UCSD-AML1 (cell line): ENCODE data around the gene LRRC19.

Experiments used
- DNase-seq: peaks from one replicate; lab custom pipeline; 2025; ENCODE audit not compliant: unreplicated experiment; lab: John Stamatoyannopoulos, UW

The LRRC19 gene

GRCh38 chr9:27005491-27005890 is at the start of gene LRRC19:
Gene LRRC19, minus strand, starts transcription at chr9:27005672. Its CDS starts 5,978 bp downstream, at chr9:26999694.
- no peak for DNase-seq

- DNase-seq: no peak
These were observed 49.4 kb upstream of the LRRC19 start for GRCh38 chr9:27054841-27055240.

GRCh38 chr9:27054125-27054524 is 48.7 kb upstream of the LRRC19 start:
- no peak for DNase-seq

- DNase-seq: no peak
These were observed 48.0 kb upstream of the LRRC19 start for GRCh38 chr9:27053369-27054022.

- no peak for DNase-seq
These were observed 41.7 kb upstream of the LRRC19 start for GRCh38 chr9:27047136-27047535.

- DNase-seq: no peak
These were observed 37.7 kb upstream of the LRRC19 start for GRCh38 chr9:27043176-27043575.

- DNase-seq: no peak
These were observed 37.0 kb upstream of the LRRC19 start for GRCh38 chr9:27042476-27042875.

- no peak for DNase-seq
These were observed 36.3 kb upstream of the LRRC19 start for GRCh38 chr9:27041746-27042145.

- DNase-seq: no peak
These were observed 32.0 kb upstream of the LRRC19 start for GRCh38 chr9:27037499-27037898.

GRCh38 chr9:27033815-27034403 is 28.4 kb upstream of the LRRC19 start:
- peak; percentile 38 for DNase-seq

GRCh38 chr9:27029186-27029585 is 23.7 kb upstream of the LRRC19 start:
- no peak for DNase-seq

GRCh38 chr9:27022920-27023319 is 17.4 kb upstream of the LRRC19 start:
- no peak for DNase-seq

GRCh38 chr9:27019589-27019988 is 14.1 kb upstream of the LRRC19 start:
- no peak for DNase-seq

GRCh38 chr9:27003426-27004077 is 1.9 kb downstream of the LRRC19 start:
- no peak for DNase-seq

GRCh38 chr9:26995810-26996209 is 9.7 kb downstream of the LRRC19 start:
- no peak for DNase-seq

- DNase-seq: no peak
These were observed 22.1 kb downstream of the LRRC19 start for GRCh38 chr9:26983340-26983739.

- peak; percentile 42 for DNase-seq
These were observed 29.5 kb downstream of the LRRC19 start for GRCh38 chr9:26975728-26976707.

GRCh38 chr9:26974927-26975326 is 30.5 kb downstream of the LRRC19 start:
- DNase-seq: no peak

GRCh38 chr9:26973989-26974388 is 31.5 kb downstream of the LRRC19 start:
- DNase-seq: no peak

GRCh38 chr9:26971721-26972120 is 33.8 kb downstream of the LRRC19 start:
- no peak for DNase-seq

GRCh38 chr9:26956860-26957233 is 48.6 kb downstream of the LRRC19 start:
- DNase-seq: no peak
